Cerebellar nuclear complex (tissue), 1 donor: Measurements from ENCODE around the gene INTS13.
"Not testable (repeated sequence)": the region's sequence is repeated elsewhere in the genome, so short reads cannot be mapped to it uniquely, and the experiment has no call there.

Experiments used
- DNase-seq, 2 experiments: peaks; one replicate each; lab custom pipeline; 2025; lab: John Stamatoyannopoulos, UW

The INTS13 gene

DNA sequence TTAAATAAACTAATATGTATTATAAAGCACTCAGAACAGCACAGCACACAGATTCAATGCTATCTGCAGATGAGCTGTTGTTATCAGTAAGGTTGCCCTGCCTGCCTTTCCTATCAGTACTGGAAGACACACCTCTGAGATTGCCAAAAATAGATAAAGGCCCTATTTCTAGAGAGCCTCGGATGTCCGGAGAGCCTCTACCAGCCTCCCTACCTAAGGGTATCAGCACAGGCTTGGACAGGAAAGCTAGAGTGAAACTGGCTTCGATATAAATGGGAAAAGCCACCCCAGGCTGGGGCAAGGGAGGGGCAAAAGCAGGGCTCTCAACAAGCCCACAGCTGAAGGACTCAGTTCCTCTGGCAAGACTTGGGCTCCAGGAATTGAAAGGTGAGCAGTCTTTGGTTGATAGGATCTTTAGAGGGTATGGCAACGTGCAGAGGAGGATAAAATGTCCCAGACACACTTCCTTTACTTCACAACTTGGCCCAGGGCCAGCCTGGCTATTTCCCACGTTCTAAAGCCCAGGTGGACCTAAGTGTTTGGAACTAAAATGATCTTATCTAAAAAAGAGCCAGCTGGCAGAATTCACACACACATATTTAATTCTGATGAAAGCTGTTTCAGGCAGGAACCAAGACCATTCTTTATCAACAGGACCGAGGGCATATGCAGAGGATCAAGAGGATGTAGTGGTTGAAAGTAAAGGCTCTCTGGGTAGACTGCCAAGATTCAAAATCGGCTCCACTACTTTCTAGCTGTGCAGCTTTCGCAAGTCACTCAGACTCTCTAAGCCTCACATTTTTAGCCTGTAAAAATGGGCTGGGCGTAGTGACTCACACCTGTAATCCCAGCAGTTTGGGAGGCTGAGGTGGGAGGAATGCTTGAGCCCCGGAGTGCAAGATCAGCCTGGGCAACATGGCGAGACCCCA, 67.0 kb downstream of the INTS13 start:
- DNase-seq = no peak

DNA sequence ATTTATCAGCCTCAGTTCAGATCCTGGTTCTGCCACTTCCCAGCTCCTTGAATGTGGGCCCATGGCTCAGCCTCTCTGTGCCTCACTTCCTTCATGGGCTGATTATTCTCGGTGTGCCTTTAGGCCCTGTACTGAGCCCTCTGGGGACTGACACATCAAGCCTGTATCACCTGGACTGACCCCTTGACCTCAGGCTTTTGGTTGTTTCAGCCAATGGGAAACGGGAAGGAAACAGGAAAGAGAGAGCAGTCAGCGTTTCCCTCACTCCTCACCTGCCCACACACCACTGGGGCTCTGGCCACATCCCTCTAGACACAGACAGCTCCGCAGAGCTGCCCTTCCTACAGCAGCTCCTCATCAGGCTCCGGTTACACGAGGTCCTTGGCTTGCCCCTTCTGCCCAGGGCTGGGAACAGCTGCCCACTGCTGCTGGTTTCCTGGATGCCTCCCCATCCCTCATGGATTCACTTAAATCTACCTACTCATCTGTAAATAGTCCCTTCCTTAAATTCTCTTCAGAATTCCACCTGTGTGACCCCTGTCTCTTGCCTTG, 67.8 kb downstream of the INTS13 start:
- DNase-seq = no peak

DNA sequence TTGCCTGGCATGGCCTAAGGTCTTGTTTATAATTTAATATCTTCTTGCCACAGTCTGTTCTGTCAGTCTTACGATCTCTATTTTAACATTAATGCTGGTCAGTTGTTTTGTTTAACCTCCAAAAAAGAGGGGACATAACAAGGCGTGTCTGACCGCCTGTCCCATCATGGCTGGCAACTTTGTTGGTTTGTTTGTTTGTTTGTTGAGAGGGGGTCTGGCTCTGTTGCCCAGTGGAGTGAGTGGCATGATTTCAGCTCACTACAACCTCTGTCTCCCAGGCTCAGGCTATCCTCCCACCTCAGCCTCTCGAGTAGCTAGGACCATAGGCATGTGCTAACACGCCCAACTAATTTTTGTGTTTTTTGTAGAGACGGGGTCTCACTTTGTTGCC, 68.7 kb downstream of the INTS13 start:
- no peak for DNase-seq

DNA sequence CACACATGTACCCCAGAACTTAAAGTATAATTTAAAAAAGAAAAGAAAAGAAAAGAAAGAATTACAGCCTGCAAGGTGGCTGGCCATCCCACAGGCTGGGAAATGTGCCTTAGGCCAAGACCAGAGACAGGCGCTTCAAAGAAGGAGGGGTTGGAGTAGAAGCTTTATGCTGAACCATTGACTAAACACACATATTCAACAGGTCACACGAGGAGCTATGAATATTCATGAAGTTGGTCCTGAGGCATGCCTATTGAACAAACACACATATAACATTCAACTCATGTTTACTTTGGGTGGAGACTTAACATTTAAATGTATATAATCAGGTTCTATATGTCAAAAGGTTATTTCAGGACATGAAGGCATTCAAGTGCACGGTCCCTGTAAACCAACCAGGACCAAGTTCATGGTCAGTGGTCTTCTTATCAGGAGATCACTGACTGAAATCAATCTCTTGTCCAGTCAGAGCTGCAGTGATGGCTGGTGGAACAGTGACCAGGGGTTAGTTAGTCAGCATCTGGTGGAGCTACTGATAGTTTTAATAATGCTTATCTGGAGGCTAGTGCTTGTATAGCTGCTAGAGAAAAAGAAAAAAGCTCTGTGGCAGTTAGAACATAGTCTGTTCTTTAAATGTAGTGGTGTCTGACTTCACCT, 69.2 kb downstream of the INTS13 start:
- DNase-seq = no peak

DNA sequence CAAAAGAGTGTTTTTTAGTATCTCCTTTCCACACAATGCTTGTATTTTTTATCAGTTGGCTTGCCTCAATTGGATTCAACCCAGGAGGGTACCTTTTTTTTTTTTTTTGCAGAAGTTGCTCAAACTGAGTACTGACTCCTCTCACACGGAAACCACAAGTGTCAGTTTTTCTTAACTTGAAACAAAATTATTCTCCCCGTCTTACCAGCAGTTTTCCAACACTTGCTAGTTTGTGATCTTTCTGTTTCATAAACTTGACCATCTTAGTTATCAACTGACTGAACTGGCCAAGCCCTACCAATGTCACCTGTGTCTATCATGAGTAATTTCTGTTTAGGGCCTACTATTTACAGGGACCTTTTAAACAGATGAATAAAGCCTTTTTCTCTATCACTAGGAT, 70.7 kb downstream of the INTS13 start:
- no peak for DNase-seq

DNA sequence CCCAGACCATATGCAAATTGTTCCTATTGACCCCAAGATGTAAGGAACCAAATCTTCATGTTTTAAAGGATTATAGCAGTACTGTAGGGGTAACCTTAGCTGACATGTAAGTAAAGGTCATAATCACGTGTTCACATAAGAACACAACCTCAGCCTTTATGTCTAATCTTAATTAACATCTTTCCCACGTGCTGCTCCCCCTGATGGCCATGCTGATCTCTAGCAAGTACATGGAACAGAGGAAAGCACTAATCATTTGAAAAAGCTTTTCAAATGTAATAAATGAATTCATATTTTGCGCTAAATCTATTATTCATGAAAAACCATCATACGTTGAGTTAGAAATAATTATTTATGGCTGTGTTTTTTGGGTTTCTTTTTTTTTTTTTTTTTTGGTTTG, 74.3 kb downstream of the INTS13 start:
- DNase-seq = no peak

DNA sequence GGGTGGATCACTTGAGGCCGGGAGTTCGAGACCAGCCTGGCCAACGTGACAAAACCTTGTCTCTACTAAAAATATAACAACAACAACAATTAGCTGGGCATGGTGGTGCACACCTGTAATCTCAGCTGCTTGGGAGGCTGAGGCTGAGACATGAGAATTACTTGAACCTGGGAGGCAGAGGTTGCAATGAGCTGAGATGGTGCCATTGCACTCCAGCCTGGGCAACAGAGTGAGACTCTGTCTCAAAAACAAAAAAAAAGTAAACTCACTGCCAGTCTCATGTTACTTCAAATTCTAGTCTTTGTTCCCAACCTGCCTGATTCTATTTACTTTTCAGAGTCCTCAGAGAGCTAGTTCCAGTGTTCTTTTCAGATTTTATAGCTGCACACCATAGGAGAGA, 75.0 kb downstream of the INTS13 start:
- DNase-seq = not testable (repeated sequence)

DNA sequence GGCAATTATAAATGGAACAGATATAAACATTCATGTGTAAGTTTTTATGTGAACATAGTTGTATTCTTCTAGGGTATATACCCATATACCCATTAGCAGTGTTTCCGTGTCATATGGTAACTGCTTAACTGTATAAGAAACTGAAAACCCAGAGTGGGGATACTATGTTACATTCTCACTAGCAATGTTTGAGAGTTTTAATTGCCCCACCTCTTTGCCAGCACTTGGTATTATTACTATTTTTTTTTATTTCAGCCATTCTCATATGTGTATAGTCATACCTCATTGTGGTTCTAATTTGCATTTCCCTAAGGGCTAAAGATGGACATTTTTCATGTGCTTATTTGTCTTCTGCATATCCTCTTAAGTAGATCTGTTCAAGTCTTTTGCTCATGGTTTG, 76.1 kb downstream of the INTS13 start:
- DNase-seq = no peak

DNA sequence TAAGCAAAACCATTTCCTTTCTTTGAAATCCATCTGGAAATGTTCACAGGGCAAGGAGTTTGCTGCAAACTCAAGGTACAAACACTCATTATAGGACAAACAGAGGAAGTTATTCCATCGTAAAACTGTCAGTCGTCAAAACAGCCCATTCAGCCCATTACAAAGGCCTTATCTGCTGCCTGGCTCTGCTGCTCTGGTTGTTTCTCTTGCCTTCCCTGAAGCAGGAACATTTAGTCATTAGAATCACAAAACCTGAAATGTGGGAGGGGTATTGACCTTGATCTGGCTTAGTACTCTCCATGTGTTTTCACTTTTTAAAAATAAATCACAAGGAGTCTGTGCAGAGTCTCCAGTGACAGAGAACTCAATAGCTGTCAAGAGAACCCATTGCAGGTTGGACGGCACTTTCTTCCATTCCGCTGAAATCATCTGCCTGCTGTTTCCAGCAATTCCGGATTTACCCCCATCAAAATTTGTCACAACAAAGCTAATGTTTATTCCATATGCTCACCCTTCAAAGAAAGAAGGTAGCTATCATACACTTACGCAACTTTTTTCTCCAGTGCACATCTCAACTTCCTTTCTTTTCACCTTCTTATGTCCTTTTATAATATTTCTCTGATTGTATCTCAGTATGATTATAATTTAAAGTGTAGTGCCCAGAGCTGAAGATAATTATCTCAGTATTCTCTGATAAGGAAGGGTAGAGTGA, 80.2 kb downstream of the INTS13 start:
- no peak for DNase-seq

DNA sequence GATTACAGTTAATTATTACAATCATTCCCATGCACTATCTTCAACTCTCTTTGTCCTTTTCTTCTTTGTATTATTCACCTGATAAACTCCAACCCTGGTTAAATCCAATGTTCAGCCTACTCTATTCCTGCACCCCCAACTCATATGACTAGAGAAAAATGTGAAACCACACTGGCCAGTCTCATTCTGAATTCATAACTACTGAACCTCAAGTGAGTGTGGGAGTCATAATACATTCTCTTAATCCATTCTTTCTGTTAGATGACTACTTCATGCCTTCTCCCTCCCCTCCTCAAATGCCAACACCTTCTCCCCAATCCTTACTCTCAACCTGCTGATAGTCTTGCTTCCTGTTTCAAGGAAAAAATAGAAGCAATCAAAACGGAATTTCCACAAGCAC, 82.4 kb downstream of the INTS13 start:
- DNase-seq = no peak
